Panc1 (cell line): Measurements from ENCODE around the gene FAF1. TPM values are rescaled to one million over a fixed set of nuclear protein-coding genes. Genes with fewer than 3 reads are reported as not detected.

Experiments
- ATAC-seq: fragments of 200-7000 bp; cut with Tn5 transposase; 2 replicates; pipeline ENCODE4 v1.9.1; 2020; ENCODE audit warnings: mild to moderate bottlenecking, moderate library complexity
- BruUV-seq: library from RNA; stranded (reverse); fragments of 400-500 nt; replicated peaks from 2 replicates; lab custom pipeline; 2021; lab: Mats Ljungman, UMichigan
- CTCF ChIA-PET: fragments of 300-600 bp; sonication (Branson Sonifier 250); formaldehyde crosslinking; loops from one replicate; lab custom pipeline; 2022; ENCODE audit warnings: antibody characterized with exemption; lab: Charles Lee
- POLR2A ChIA-PET: fragments of 300-600 bp; sonication (Branson Sonifier 250); formaldehyde crosslinking; loops from one replicate; lab custom pipeline; 2022; ENCODE audit warnings: antibody characterized with exemption; lab: Charles Lee
- DNase-seq: peaks from one replicate; pipeline ENCODE4 v3.0.0-alpha.2; 2010; ENCODE audit warnings: low read depth, low spot score
- H3K27ac ChIP-seq: 2 replicates; pipeline ENCODE4 v1.5.1; 2011; ENCODE audit warnings: mild to moderate bottlenecking, low read length, inconsistent platforms
- H3K27me3 ChIP-seq: fragments of 200-500 bp; sonication (Bioruptor generic); 2 replicates; pipeline ENCODE4 v1.6.0; 2014; ENCODE audit warnings: low read length, inconsistent platforms; ENCODE audit not compliant: control insufficient read depth, insufficient read depth
- H3K36me3 ChIP-seq: fragments of 200-500 bp; sonication (Bioruptor generic); 2 replicates; pipeline ENCODE4 v1.5.1; 2014; ENCODE audit warnings: inconsistent platforms, mild to moderate bottlenecking, low read length, moderate library complexity; ENCODE audit not compliant: control insufficient read depth, insufficient read depth
- H3K4me1 ChIP-seq: 2 replicates; pipeline ENCODE4 v1.5.1; 2011; ENCODE audit warnings: inconsistent platforms, mild to moderate bottlenecking, low read length, moderate library complexity; ENCODE audit not compliant: control insufficient read depth, insufficient read depth
- H3K4me3 ChIP-seq, 2 experiments: 2 replicates each; pipeline ENCODE4 v1.5.1; 2011 to 2012; ENCODE audit warnings: low read depth in 2 of 2, low read length in 2 of 2, mild to moderate bottlenecking in 2 of 2, inconsistent platforms in 1 of 2, moderate library complexity in 1 of 2
- H3K9me3 ChIP-seq: fragments of 200-500 bp; sonication (Bioruptor generic); 2 replicates; pipeline ENCODE4 v1.5.1; 2014; ENCODE audit warnings: low read depth, mild to moderate bottlenecking, inconsistent platforms, low read length, moderate library complexity; ENCODE audit not compliant: control insufficient read depth, insufficient read depth
- POLR2AphosphoS5 ChIP-seq: IDR thresholded peaks from 2 replicates; pipeline ENCODE4 v1.6.1; 2012; ENCODE audit warnings: mild to moderate bottlenecking, low read depth, low read length, moderate library complexity
- SIN3A ChIP-seq: IDR thresholded peaks from 2 replicates; pipeline ENCODE4 v1.6.1; 2012; ENCODE audit warnings: low read depth, mild to moderate bottlenecking, low read length, moderate library complexity, borderline replicate concordance; ENCODE audit not compliant: insufficient read depth
- TCF7L2 ChIP-seq: IDR thresholded peaks from 2 replicates; pipeline ENCODE4 v1.6.1; 2011; ENCODE audit warnings: mild to moderate bottlenecking, low read depth, low read length, inconsistent platforms
- in situ Hi-C: cut with HindIII; loops from 2 replicates; pipeline ENCODE4 v1.10.0; 2016; ENCODE audit warnings: low sequenced_read_pairs, low pct_unique_long_range_greater_than_20kb
- intact Hi-C: fragments of 100-400 bp; cut with micrococcal nuclease; formaldehyde crosslinking; loops from one replicate; pipeline ENCODE4 v1.10.0; 2022; ENCODE audit not compliant: unreplicated experiment
- total RNA-seq: library from RNA; stranded (reverse); gene quantifications from one replicate; pipeline ENCODE4 v1.2.1, GENCODE V29; 2021; ENCODE audit not compliant: unreplicated experiment
- TF ChIP-seq, protein P1 (sequence below): fragments of 450-650 bp; IDR thresholded peaks from 2 replicates; pipeline ENCODE4 v1.5.1; 2017; ENCODE audit warnings: mild to moderate bottlenecking
- TF ChIP-seq, protein P2 (sequence below), 2 experiments: IDR thresholded peaks; 2 replicates each; pipeline ENCODE4 v1.6.1; 2011 to 2012; ENCODE audit warnings: low read depth in 2 of 2, control low read depth in 1 of 2, low read length in 1 of 2, mild to moderate bottlenecking in 1 of 2, moderate library complexity in 1 of 2; ENCODE audit not compliant: insufficient read depth in 1 of 2

FAF1 gene
- total RNA-seq, 1 experiment from 2014 or later = 101 TPM

DNA sequence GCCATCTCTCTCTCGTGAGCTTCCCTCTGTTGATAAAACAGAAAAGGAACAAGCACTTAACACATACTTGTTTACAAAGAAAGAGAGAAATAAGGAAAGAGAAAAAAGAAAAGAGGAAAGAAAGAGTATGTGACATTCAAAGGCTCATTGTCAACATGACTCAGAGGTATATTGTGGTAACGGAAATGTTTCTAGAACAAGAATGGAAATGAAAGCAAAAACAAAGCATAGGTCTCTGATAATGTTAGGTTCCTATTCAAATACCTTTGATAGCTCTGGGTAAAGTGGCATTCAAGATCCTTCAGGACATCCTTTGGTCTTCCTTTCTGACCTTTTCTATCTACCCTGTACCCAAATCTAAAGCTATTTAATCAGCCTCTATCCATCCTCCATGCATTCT, 469.4 kb downstream of the FAF1 start:
- DNase-seq = no peak
- no peaks in the 10 kb centered on the region; the same call in 1 of the 2 replicates for H3K36me3 ChIP-seq
- BruUV-seq = no TSS peak
- TF ChIP-seq POLR2AphosphoS5 = no peak
- no peak for TF ChIP-seq TCF7L2
- TF ChIP-seq, protein P1, sequence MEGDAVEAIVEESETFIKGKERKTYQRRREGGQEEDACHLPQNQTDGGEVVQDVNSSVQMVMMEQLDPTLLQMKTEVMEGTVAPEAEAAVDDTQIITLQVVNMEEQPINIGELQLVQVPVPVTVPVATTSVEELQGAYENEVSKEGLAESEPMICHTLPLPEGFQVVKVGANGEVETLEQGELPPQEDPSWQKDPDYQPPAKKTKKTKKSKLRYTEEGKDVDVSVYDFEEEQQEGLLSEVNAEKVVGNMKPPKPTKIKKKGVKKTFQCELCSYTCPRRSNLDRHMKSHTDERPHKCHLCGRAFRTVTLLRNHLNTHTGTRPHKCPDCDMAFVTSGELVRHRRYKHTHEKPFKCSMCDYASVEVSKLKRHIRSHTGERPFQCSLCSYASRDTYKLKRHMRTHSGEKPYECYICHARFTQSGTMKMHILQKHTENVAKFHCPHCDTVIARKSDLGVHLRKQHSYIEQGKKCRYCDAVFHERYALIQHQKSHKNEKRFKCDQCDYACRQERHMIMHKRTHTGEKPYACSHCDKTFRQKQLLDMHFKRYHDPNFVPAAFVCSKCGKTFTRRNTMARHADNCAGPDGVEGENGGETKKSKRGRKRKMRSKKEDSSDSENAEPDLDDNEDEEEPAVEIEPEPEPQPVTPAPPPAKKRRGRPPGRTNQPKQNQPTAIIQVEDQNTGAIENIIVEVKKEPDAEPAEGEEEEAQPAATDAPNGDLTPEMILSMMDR = no peak
- TF ChIP-seq SIN3A = no peak
- TF ChIP-seq, protein P2, sequence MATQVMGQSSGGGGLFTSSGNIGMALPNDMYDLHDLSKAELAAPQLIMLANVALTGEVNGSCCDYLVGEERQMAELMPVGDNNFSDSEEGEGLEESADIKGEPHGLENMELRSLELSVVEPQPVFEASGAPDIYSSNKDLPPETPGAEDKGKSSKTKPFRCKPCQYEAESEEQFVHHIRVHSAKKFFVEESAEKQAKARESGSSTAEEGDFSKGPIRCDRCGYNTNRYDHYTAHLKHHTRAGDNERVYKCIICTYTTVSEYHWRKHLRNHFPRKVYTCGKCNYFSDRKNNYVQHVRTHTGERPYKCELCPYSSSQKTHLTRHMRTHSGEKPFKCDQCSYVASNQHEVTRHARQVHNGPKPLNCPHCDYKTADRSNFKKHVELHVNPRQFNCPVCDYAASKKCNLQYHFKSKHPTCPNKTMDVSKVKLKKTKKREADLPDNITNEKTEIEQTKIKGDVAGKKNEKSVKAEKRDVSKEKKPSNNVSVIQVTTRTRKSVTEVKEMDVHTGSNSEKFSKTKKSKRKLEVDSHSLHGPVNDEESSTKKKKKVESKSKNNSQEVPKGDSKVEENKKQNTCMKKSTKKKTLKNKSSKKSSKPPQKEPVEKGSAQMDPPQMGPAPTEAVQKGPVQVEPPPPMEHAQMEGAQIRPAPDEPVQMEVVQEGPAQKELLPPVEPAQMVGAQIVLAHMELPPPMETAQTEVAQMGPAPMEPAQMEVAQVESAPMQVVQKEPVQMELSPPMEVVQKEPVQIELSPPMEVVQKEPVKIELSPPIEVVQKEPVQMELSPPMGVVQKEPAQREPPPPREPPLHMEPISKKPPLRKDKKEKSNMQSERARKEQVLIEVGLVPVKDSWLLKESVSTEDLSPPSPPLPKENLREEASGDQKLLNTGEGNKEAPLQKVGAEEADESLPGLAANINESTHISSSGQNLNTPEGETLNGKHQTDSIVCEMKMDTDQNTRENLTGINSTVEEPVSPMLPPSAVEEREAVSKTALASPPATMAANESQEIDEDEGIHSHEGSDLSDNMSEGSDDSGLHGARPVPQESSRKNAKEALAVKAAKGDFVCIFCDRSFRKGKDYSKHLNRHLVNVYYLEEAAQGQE (IDR thresholded peaks at IDR 0.05; ENCODE audit: insufficient read depth in 1 of 2, low read depth in 2 of 2, low read length in 1 of 2) = no peak
- ChIA-PET POLR2A (no interaction called here), CTCF (no interaction called here)
- no peak overlapping the region for H3K27ac ChIP-seq
- H3K4me3 ChIP-seq = no peak overlapping the region
- no peaks in the 10 kb centered on the region for H3K27me3 ChIP-seq
- in situ Hi-C loops (no loop called here), intact Hi-C loops (no loop called here)
- no peak for ATAC-seq
- H3K9me3 ChIP-seq = no peaks in the 10 kb centered on the region
- no peaks in the 10 kb centered on the region for H3K4me1 ChIP-seq

DNA sequence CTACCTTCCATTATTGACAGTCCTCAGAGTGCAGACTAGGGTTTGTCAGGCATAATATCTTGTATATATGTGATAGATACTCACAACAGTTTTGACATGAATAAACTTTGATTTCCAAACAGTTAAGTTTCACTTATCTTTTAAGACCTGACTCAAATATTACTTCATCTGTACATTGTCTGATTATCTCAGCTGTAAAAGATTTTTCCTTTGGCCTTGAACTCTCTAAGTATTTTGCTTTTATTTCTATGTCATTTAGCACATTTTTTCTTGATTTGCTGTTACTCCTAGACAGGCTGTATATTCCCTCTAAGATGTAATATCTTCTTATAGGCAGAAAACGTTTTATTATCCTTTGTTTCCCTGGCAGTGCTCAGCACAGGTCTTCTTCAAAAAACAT, 471.2 kb downstream of the FAF1 start:
- Histone ChIP-seq H3K27me3 (no peaks in the 10 kb centered on the region), H3K27ac (no peak overlapping the region), H3K4me1 (no peaks in the 10 kb centered on the region), H3K4me3 (no peak overlapping the region), H3K9me3 (no peaks in the 10 kb centered on the region), H3K36me3 (no peaks in the 10 kb centered on the region; the same call in 1 of the 2 replicates)
- no peak; the same call in 1 of the 2 replicates for ATAC-seq
- TF ChIP-seq, protein P1 = no peak
- TF ChIP-seq SIN3A = no peak
- TF ChIP-seq TCF7L2 = no peak
- TF ChIP-seq, protein P2 (IDR thresholded peaks at IDR 0.05; ENCODE audit: insufficient read depth in 1 of 2, low read depth in 2 of 2, low read length in 1 of 2) = no peak
- TF ChIP-seq POLR2AphosphoS5 = no peak
- DNase-seq = no peak
- CTCF ChIA-PET = no interaction called here
- intact Hi-C loops (no loop called here), in situ Hi-C loops (no loop called here)
- BruUV-seq = no TSS peak
- POLR2A ChIA-PET = no interaction called here
